Measurements from ENCODE around the gene BHLHE23. TPM values are rescaled to one million over a fixed set of nuclear protein-coding genes. Genes with fewer than 3 reads are reported as not detected.

Gene BHLHE23
- total RNA-seq, 1 donor from 2014 or later: not detected

- DNase-seq (ENCODE audit: low spot score): peak; percentile 76
Measured at GRCh38 chr20:63009045-63009961, 2.5 kb upstream of the BHLHE23 start.

- DNase-seq (ENCODE audit: low spot score): no peak
Measured at GRCh38 chr20:63008541-63009044, 1.8 kb upstream of the BHLHE23 start.

- no peak for DNase-seq (ENCODE audit: low spot score)
Measured at GRCh38 chr20:63007646-63008488, 1.1 kb upstream of the BHLHE23 start.

- DNase-seq (ENCODE audit: low spot score): no peak
Measured at GRCh38 chr20:63007360-63007645, 539 bp upstream of the BHLHE23 start.

GRCh38 chr20:63005862-63006539 lies 763 bp downstream of the BHLHE23 start:
- no peak for DNase-seq (ENCODE audit: low spot score)

- DNase-seq (ENCODE audit: low spot score): no peak
Measured at GRCh38 chr20:63005365-63005861, 1.4 kb downstream of the BHLHE23 start.

- no peak for DNase-seq (ENCODE audit: low spot score)
Measured at GRCh38 chr20:63004607-63005364, 2.0 kb downstream of the BHLHE23 start.

- no peak for DNase-seq (ENCODE audit: low spot score)
Measured at GRCh38 chr20:63003546-63003945, 3.2 kb downstream of the BHLHE23 start.

GRCh38 chr20:63002511-63002910 lies 4.3 kb downstream of the BHLHE23 start:
- no peak for DNase-seq (ENCODE audit: low spot score)

- no peak for DNase-seq (ENCODE audit: low spot score)
Measured at GRCh38 chr20:63000958-63001357, 5.8 kb downstream of the BHLHE23 start.

- DNase-seq (ENCODE audit: low spot score): no peak
Measured at GRCh38 chr20:63000036-63000435, 6.7 kb downstream of the BHLHE23 start.

- DNase-seq (ENCODE audit: low spot score): no peak
Measured at GRCh38 chr20:62999580-62999979, 7.2 kb downstream of the BHLHE23 start.

- DNase-seq (ENCODE audit: low spot score): no peak
Measured at GRCh38 chr20:62998449-62998848, 8.3 kb downstream of the BHLHE23 start.

GRCh38 chr20:62997417-62998035 lies 9.2 kb downstream of the BHLHE23 start:
- DNase-seq (ENCODE audit: low spot score): no peak

GRCh38 chr20:62996596-62996982 lies 10.2 kb downstream of the BHLHE23 start:
- DNase-seq (ENCODE audit: low spot score): no peak

GRCh38 chr20:62995898-62996595 lies 10.7 kb downstream of the BHLHE23 start:
- no peak for DNase-seq (ENCODE audit: low spot score)

- DNase-seq (ENCODE audit: low spot score): no peak
Measured at GRCh38 chr20:62995481-62995880, 11.3 kb downstream of the BHLHE23 start.

GRCh38 chr20:62994869-62995281 lies 11.9 kb downstream of the BHLHE23 start:
- DNase-seq (ENCODE audit: low spot score): no peak

GRCh38 chr20:62993856-62994494 lies 12.8 kb downstream of the BHLHE23 start:
- DNase-seq (ENCODE audit: low spot score): no peak

GRCh38 chr20:62991863-62992262 lies 14.9 kb downstream of the BHLHE23 start:
- DNase-seq (ENCODE audit: low spot score): no peak

Measured in ureter (tissue), 1 donor.